HepG2 (cell line): ENCODE data around the gene C16orf82. TPM values are rescaled to one million over a fixed set of nuclear protein-coding genes. Genes with fewer than 3 reads are reported as not detected.

Experiments used
- ATAC-seq: fragments of 200-7000 bp; cut with Tn5 transposase; 3 replicates; pipeline ENCODE4 v1.9.1; 2020; ENCODE audit warnings: mild to moderate bottlenecking, moderate library complexity
- BruUV-seq: library from RNA; stranded (reverse); fragments of 400-500 nt; replicated peaks from 2 replicates; lab custom pipeline; 2021; lab: Mats Ljungman, UMichigan
- CTCF ChIA-PET: fragments of 300-600 bp; formaldehyde crosslinking; extraction: SDS; loops from one replicate; lab custom pipeline; 2021; ENCODE audit warnings: low total read pairs, inconsistent platforms, low intra/inter-chr PET ratio; lab: Yijun Ruan, JAX
- POLR2A ChIA-PET: fragments of 350-600 bp; sonication (Branson Sonifier 250); formaldehyde crosslinking; loops from one replicate; lab custom pipeline; 2020; ENCODE audit warnings: antibody characterized with exemption, inconsistent platforms; lab: Yijun Ruan, JAX
- DNase-seq: peaks from one replicate; pipeline ENCODE4 v3.0.0-alpha.2; 2015; ENCODE audit warnings: low spot score
- FAIRE-seq: peaks from 3 replicates; lab custom pipeline; 2011; peaks lifted over from hg19 to GRCh38; lab: Jason Lieb, UNC
- H2AFZ ChIP-seq: one replicate; pipeline ENCODE4 v1.6.1; 2011; ENCODE audit warnings: low read length, inconsistent platforms
- H3K27ac ChIP-seq: fragments of 300-600 bp; 3 replicates; pipeline ENCODE4 v1.8.0; 2011; ENCODE audit warnings: mixed run types, mild to moderate bottlenecking, mixed read lengths, low read length, inconsistent platforms; ENCODE audit not compliant: insufficient read depth; ENCODE audit errors: extremely low read length
- H3K27me3 ChIP-seq, 2 experiments: fragments of 200-600 bp in 1 of 2; 2 replicates in 1 of 2; 3 replicates in 1 of 2; pipeline versions ENCODE4 v1.6.0 to v1.8.0; 2011; ENCODE audit warnings: low read length in 2 of 2, mild to moderate bottlenecking in 2 of 2, moderate library complexity in 2 of 2, inconsistent platforms in 1 of 2; ENCODE audit not compliant: insufficient read depth in 2 of 2, control insufficient read depth in 1 of 2
- H3K36me3 ChIP-seq, 2 experiments: fragments of 200-600 bp in 1 of 2; replicated peaks in 1 of 2; 2 replicates in 1 of 2; 3 replicates in 1 of 2; pipeline versions ENCODE4 v1.5.1 to v1.8.0; 2011; ENCODE audit warnings: low read length in 2 of 2, inconsistent platforms in 1 of 2; ENCODE audit not compliant: insufficient read depth in 2 of 2, control insufficient read depth in 1 of 2
- H3K4me1 ChIP-seq: 2 replicates; pipeline ENCODE4 v1.5.1; 2012; ENCODE audit warnings: low read length, inconsistent platforms; ENCODE audit not compliant: insufficient read depth
- H3K4me2 ChIP-seq: 2 replicates; pipeline ENCODE4 v1.6.0; 2011; ENCODE audit warnings: low read depth, low read length, inconsistent platforms
- H3K4me3 ChIP-seq, 3 experiments: fragments of 200-600 bp in 1 of 3; sonication (generic), shearing (Covaris generic) in 1 of 3; replicated peaks in 1 of 3; 2 replicates each; pipeline ENCODE4 v1.5.1; 2011 to 2016; ENCODE audit warnings: low read length in 3 of 3, inconsistent platforms in 2 of 3, low read depth in 2 of 3, mild to moderate bottlenecking in 2 of 3, control low read depth in 1 of 3, mixed read lengths in 1 of 3; ENCODE audit not compliant: insufficient read depth in 1 of 3
- H3K79me2 ChIP-seq: one replicate; pipeline ENCODE4 v1.6.1; 2011; ENCODE audit warnings: low read length, inconsistent platforms; ENCODE audit not compliant: insufficient read depth
- H3K9ac ChIP-seq: 2 replicates; pipeline ENCODE4 v1.6.0; 2011; ENCODE audit warnings: mild to moderate bottlenecking, low read depth, low read length, inconsistent platforms; ENCODE audit not compliant: insufficient read depth
- H3K9me3 ChIP-seq: 2 replicates; pipeline ENCODE4 v1.5.1; 2012; ENCODE audit warnings: mild to moderate bottlenecking, low read length
- H4K20me1 ChIP-seq: 2 replicates; pipeline ENCODE4 v1.6.0; 2011; ENCODE audit warnings: inconsistent platforms, mild to moderate bottlenecking, low read length, moderate library complexity; ENCODE audit not compliant: insufficient read depth
- EEA1 ChIP-seq: sonication (generic); formaldehyde crosslinking; IDR thresholded peaks from 2 replicates; pipeline ENCODE4 v1.5.1; 2020; ENCODE audit warnings: mild to moderate bottlenecking, missing genetic modification reagents, borderline replicate concordance
- FIP1L1 ChIP-seq: fragments of 200-400 bp; formaldehyde crosslinking; IDR thresholded peaks from 2 replicates; pipeline ENCODE4 v1.6.1; 2018; ENCODE audit warnings: low read depth, mild to moderate bottlenecking, low read length, moderate library complexity, borderline replicate concordance; ENCODE audit not compliant: insufficient read depth
- HOXA3 ChIP-seq: sonication (generic); formaldehyde crosslinking; IDR thresholded peaks from 2 replicates; pipeline ENCODE4 v1.5.0; 2020; ENCODE audit warnings: missing genetic modification reagents
- JUN ChIP-seq: sonication (generic); formaldehyde crosslinking; IDR thresholded peaks from 2 replicates; pipeline ENCODE4 v1.4.0; 2020; ENCODE audit warnings: mild to moderate bottlenecking, missing genetic modification reagents
- ONECUT2 ChIP-seq: sonication (generic); formaldehyde crosslinking; IDR thresholded peaks from 2 replicates; pipeline ENCODE4 v1.4.0; 2020; ENCODE audit warnings: missing genetic modification reagents
- RBM22 ChIP-seq: fragments of 200-400 bp; formaldehyde crosslinking; optimal IDR thresholded peaks from 2 replicates; pipeline ENCODE3; 2017; ENCODE audit warnings: mild to moderate bottlenecking, low read length, moderate library complexity
- SIX4 ChIP-seq: sonication (generic); formaldehyde crosslinking; IDR thresholded peaks from 2 replicates; pipeline ENCODE4 v1.4.0; 2020; ENCODE audit warnings: missing genetic modification reagents
- THYN1 ChIP-seq: sonication (generic); formaldehyde crosslinking; IDR thresholded peaks from 2 replicates; pipeline ENCODE4 v1.8.1; 2023; ENCODE audit warnings: low read depth, mild to moderate bottlenecking, moderate library complexity, missing genetic modification reagents, borderline replicate concordance
- WGBS: methylation state at CpG from one replicate; pipeline ENCODE4 v1.1.6; 2017; ENCODE audit warnings: low lambda C conversion rate; 5-methylcytosine and 5-hydroxymethylcytosine counted together
- in situ Hi-C: cut with HindIII; loops from 2 replicates; pipeline ENCODE4 v1.10.0; 2017; ENCODE audit warnings: low pct_unique_long_range_greater_than_20kb; ENCODE audit not compliant: extremely low pct_ligation_motif_present
- intact Hi-C: fragments of 100-400 bp; cut with micrococcal nuclease; formaldehyde crosslinking; loops from one replicate; pipeline ENCODE4 v1.10.0; 2022; ENCODE audit not compliant: unreplicated experiment
- polyA plus RNA-seq, 8 experiments: library from polyadenylated mRNA; depleted of rRNA in 3 of 8; stranded (reverse) in 7 of 8; unstranded in 1 of 8; fragments of >200 nt; fragmentation: Illumina TruSeq in 4 of 8; extraction: Trizol in 4 of 8; gene quantifications; 2 replicates each; pipeline versions ENCODE4 v1.2.1 to v1.2.3, GENCODE V29; 2011 to 2016; ENCODE audit warnings: low read depth in 4 of 8, missing spikeins in 1 of 8, mixed read lengths in 1 of 8; ENCODE audit not compliant: insufficient read depth in 1 of 8
- total RNA-seq, 5 experiments: library from RNA; depleted of rRNA; stranded (reverse); fragments of >200 nt; fragmentation: Illumina TruSeq; extraction: Trizol; gene quantifications; 2 replicates each; pipeline ENCODE4 v1.2.3, GENCODE V29; 2016; ENCODE audit warnings: low read depth in 1 of 5
- TF ChIP-seq, protein P1 (sequence below): sonication (generic); formaldehyde crosslinking; IDR thresholded peaks from 2 replicates; pipeline ENCODE4 v1.8.0; 2022; ENCODE audit warnings: mild to moderate bottlenecking, missing genetic modification reagents, borderline replicate concordance

Gene C16orf82
- total and polyA plus RNA-seq, 2 of the 13 experiments (the other 11 are each of a cell fraction or from before 2014, with no cell fraction given) = not detected

DNA sequence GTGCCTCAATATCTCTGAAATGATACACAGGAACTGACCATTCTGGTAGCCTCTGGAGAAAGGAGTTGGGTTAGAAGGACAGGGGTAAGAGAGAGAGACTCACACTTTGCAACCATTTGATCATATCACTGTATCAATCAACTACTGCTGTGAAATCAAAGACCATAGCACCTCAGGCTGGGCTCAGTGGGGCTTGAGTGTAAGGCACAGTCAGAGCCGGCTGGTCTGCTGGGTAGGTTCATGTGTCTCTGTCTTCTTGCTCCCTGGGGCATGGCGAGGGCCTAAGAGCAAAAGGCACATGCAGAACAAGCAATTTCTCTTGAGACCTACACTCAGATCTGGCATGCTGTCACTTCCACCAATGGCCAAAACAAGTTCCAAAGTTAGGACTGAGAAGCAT is 46.7 kb upstream of the C16orf82 start:
- in situ Hi-C loops = no loop called here
- POLR2A ChIA-PET = no interaction called here
- TF ChIP-seq FIP1L1 (no peak), EEA1 (CRISPR knock-in tag) (no peak), HOXA3 (CRISPR knock-in tag) (no peak), ONECUT2 (CRISPR knock-in tag) (no peak), RBM22 (no peak), SIX4 (no peak), JUN (CRISPR knock-in tag) (no peak), THYN1 (CRISPR knock-in tag) (no peak)
- TF ChIP-seq, protein P1, sequence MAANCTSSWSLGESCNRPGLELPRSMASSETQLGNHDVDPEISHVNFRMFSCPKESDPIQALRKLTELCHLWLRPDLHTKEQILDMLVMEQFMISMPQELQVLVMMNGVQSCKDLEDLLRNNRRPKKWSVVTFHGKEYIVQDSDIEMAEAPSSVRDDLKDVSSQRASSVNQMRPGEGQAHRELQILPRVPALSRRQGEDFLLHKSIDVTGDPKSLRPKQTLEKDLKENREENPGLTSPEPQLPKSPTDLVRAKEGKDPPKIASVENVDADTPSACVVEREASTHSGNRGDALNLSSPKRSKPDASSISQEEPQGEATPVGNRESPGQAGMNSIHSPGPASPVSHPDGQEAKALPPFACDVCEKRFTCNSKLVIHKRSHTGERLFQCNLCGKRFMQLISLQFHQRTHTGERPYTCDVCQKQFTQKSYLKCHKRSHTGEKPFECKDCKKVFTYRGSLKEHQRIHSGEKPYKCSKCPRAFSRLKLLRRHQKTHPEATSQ (CRISPR knock-in tag) = no peak
- Histone ChIP-seq H3K4me2 (no peak overlapping the region), H3K27ac (no peak overlapping the region), H3K79me2 (no peaks in the 10 kb centered on the region), H3K9ac (no peak overlapping the region), H3K4me3 (no peak overlapping the region), H3K36me3 (no peaks in the 10 kb centered on the region), H3K9me3 (no peaks in the 10 kb centered on the region), H3K4me1 (no peaks in the 10 kb centered on the region), H4K20me1 (no peaks in the 10 kb centered on the region), H2AFZ (no peak overlapping the region), H3K27me3 (no peaks in the 10 kb centered on the region; a peak in 3 of 5 replicates)
- DNase-seq (no peak), FAIRE-seq (no peak), ATAC-seq (no peak)
- CTCF ChIA-PET = no interaction called here
- intact Hi-C loops = no loop called here
- no TSS peak for BruUV-seq
- 3% methylated on average over 2 of the region's 2 CpGs for WGBS
